Measurements from ENCODE around the gene IGIP.

GRCh38 chr5:140108093-140109017 is 17.4 kb upstream of the IGIP start:
- TF ChIP-seq POLR2AphosphoS5 (IDR thresholded peaks at IDR 0.05; ENCODE audit: low read depth, low read length) (no peak), POLR2A (IDR thresholded peaks at IDR 0.05; ENCODE audit: low read depth, low read length) (no peak), TAF1 (IDR thresholded peaks at IDR 0.05; ENCODE audit: borderline replicate concordance, low read depth, low read length) (no peak)

All from GM12892 (cell line).